Inflammatory macrophage (primary cell): ENCODE measurements around the gene SLCO1A2.

Experiments
- DNase-seq, 2 donors: peaks; one replicate each; pipeline ENCODE4 v3.0.0-alpha.2; 2020 to 2022

SLCO1A2 gene

GRCh38 chr12:21328578-21328977 lies 6.1 kb downstream of the SLCO1A2 start:
- DNase-seq: no peak

- DNase-seq: no peak
Observed at GRCh38 chr12:21324551-21324950, 10.2 kb downstream of the SLCO1A2 start.

GRCh38 chr12:21323736-21324135 lies 11.0 kb downstream of the SLCO1A2 start:
- DNase-seq: no peak

GRCh38 chr12:21308785-21309184 lies 25.9 kb downstream of the SLCO1A2 start:
- no peak for DNase-seq

- no peak for DNase-seq
Observed at GRCh38 chr12:21305661-21306060, 29.1 kb downstream of the SLCO1A2 start.

GRCh38 chr12:21300632-21301031 lies 34.1 kb downstream of the SLCO1A2 start:
- DNase-seq: peak in 1 of 2 donors; percentile 65

GRCh38 chr12:21296751-21297406 lies 37.8 kb downstream of the SLCO1A2 start:
- DNase-seq: peak; percentile 21 to 25

- no peak for DNase-seq
Observed at GRCh38 chr12:21296348-21296747, 38.4 kb downstream of the SLCO1A2 start.

GRCh38 chr12:21294176-21294575 lies 40.5 kb downstream of the SLCO1A2 start:
- no peak for DNase-seq

GRCh38 chr12:21292111-21292510 lies 42.6 kb downstream of the SLCO1A2 start:
- DNase-seq: no peak

- no peak for DNase-seq
Observed at GRCh38 chr12:21289698-21290097, 45.0 kb downstream of the SLCO1A2 start.

GRCh38 chr12:21276826-21277225 lies 57.9 kb downstream of the SLCO1A2 start:
- DNase-seq: peak in 1 of 2 donors; percentile 3

- DNase-seq: peak; percentile 1 to 25
Observed at GRCh38 chr12:21265932-21266331, 68.8 kb downstream of the SLCO1A2 start.

GRCh38 chr12:21264232-21264631 lies 70.5 kb downstream of the SLCO1A2 start:
- DNase-seq: no peak

GRCh38 chr12:21257172-21257571 lies 77.5 kb downstream of the SLCO1A2 start:
- no peak for DNase-seq

GRCh38 chr12:21252070-21252469 lies 82.6 kb downstream of the SLCO1A2 start:
- DNase-seq: no peak

GRCh38 chr12:21248679-21249078 lies 86.0 kb downstream of the SLCO1A2 start:
- no peak for DNase-seq

- DNase-seq: no peak
Observed at GRCh38 chr12:21239866-21240265, 94.9 kb downstream of the SLCO1A2 start.

- no peak for DNase-seq
Observed at GRCh38 chr12:21234395-21234794, 100.3 kb downstream of the SLCO1A2 start.

- no peak for DNase-seq
Observed at GRCh38 chr12:21223930-21224329, 110.8 kb downstream of the SLCO1A2 start.

GRCh38 chr12:21221778-21222177 lies 112.9 kb downstream of the SLCO1A2 start:
- no peak for DNase-seq

GRCh38 chr12:21221072-21221471 lies 113.6 kb downstream of the SLCO1A2 start:
- DNase-seq: no peak

GRCh38 chr12:21220266-21220665 lies 114.5 kb downstream of the SLCO1A2 start:
- no peak for DNase-seq

- DNase-seq: no peak
Observed at GRCh38 chr12:21219206-21219605, 115.5 kb downstream of the SLCO1A2 start.
